NCI-H2081 treated with DMSO at 0.1 percent for 48 hours (cell line): ENCODE measurements around the gene SLC38A10.

Source experiments
- DNase-seq: peaks from one replicate; lab custom pipeline; 2025; lab: John Stamatoyannopoulos, UW

SLC38A10 gene

DNA sequence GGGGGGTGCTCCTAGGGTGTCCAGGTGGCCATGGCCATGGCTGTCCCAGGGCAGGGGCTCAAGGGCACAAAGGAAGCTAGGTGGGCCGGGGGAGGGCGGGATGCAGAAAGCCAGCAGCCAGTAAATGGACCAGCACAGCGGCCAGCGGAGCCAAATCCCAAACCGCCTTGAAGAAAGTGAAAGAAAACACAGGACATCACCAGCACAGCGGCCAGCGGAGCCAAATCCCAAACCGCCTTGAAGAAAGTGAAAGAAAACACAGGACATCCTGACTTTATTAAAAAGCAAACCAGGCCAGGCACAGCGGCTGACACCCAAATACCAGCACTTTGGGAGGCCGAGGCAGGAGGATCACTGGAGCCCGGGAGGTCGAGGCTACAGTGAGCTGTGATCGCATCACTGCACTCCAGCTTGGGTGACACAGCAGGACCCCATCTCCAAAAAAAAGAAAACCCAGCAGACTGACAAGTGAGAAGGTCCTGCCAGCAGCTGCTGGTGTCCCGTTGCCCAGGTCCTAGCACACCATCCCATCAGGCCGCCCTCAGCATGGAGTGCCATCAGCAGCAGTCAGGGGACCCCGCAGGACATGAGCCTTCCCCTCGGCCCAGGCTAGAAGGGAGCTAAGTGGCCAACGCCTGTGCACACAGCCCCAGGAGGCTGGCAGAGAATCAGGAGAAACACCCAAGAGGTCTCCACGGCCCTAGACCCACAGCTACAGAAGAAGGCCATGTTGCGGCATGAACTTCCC, 17.0 kb downstream of the SLC38A10 start:
- DNase-seq = no peak

DNA sequence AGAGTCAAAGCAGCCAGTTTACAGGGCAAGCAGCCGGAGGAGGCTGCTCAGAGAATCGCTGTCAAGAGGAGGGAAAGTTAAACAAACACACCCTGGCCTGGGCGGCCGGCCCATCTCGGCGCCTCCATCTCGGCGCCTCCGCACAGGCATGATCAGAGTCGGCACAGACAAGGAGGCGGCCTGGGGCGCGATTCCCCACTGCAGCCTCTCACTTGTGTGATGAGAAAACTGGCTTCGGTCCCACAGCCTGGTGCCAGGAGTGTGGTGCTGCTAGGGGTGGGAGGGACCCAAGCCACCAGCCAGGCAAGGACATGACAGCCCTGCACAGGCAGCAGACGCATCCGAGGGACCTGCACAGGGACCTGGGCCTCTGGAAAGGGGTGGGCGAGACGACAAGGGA, 17.7 kb downstream of the SLC38A10 start:
- DNase-seq = no peak

DNA sequence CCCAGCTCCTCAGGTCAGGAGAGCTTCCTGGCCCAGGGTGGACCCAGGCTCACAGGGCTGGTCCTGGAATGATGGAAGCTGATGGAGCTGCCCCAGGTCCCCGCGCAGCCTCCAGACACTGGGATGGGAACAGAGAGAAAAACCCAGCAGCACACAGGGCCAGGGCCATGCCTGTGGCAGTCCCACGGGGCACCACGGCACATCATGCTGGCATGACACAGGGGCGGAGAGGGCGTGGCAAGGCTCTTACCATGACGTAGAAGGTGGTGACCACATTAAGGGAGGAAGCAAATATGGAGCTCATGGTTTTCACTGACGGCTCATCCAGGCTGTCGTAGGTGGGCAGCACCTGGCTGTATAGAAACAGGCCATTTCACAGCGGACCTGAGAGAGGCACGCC, 18.3 kb downstream of the SLC38A10 start:
- DNase-seq = no peak

DNA sequence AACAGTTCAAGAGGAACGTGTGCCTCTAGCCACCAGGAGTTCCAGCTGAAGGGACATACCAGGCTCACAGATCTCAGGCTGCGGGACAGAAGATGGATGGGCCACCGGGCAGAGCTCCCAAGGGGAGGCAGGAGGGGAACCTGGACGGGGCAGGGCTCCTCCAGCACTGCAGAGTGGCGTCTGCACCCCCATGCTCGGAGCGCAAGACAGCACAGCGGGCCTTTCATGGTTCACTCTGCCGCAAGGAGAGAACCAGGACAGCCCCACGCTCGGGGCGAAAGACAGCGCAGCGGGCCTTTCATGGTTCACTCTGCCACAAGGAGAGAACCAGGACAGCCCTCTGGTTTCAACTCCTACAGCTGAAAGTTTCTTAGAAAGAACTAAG, 20.6 kb downstream of the SLC38A10 start:
- DNase-seq = no peak

DNA sequence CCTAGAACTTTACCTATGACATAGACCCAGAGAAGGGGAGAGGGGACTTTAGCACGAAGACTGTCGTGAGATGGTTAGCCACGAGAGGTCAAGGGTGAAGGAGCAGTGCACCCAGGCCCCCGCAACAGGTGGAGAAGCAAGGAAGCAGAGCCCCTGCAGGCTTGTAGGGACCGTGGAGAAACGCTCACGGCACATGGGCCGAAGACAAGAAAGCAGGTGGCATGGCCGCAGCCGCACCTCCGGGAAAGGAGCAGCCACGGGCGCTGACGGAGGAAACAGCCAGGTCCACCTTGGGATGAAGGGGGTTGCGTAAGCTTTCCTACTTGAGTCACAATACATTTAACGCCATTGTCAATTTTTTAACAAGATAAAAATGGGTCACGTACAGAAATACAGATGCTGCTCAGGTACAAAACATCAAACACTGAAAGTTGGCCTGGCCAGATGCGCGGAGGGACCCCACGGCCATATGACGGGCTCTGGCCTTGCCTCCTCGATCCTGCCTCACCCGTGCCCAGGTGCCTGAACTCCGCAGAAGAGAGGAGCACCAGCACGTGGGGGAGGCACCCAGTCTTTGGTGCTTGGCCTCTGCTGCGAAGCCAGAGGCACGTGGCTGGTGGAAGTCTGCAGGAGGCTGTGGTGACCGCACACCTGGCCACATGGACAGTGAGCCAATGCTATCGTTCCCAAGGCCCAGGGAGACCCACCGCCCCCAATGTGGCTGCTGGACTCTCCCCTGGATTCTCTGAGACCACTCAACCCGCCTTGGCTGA, 21.2 kb downstream of the SLC38A10 start:
- DNase-seq = no peak

DNA sequence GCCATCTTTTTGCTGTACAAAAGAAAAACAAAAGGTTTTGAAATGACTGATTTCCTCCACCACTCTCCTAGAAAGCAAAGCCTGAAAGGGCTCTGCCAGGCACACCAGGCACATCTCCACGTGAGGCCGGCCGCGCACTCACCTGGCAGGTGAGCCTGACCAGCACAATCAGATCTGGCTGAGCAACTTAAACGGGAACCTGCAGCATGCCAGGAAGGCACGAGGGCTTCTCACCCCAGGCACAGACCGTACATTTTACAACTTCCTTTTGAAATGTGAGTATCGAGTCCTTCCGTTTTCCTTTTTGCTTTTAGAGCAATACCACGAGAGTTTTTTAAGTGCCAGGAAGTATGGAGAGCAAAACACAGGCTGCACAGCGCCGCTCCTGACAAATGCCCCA, 22.5 kb downstream of the SLC38A10 start:
- DNase-seq = no peak

DNA sequence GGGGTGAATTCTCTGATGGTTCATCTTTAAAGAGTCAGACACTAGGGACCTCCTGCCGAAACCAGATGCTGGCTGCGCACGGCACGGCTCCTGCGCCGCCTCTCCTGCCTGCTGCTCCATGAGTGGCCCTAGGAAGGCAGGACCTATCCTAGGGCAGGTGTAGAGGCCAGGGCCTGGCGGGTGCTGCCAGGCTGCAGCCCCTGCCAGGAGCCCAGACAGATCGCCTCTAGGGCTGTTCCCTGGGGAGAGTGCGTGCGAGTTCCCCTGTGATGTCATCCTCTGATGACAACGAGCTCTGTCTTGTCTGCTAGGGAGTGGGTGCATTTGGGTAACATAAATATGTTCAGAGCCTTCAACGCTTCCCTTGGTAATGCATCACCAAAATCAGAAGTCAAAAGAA, 23.9 kb downstream of the SLC38A10 start:
- no peak for DNase-seq

DNA sequence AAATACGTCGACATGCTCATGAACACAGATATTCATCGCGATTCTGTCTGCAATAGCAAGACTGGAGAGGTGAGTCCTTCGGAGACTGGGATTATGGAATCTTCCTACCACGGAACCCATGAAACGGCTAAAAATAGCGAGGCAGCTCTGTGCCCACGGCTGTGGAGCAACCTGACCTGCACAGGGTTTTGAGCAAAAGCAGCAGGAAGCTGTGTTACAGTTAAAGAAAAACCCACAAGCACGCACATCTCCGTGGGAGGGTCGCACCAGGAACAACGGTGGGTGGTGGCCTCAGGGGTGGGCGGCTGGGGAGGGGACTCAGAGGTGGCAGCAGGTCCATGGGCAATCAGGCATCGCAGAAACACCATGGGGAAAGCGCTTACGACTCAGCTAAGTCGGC, 24.8 kb downstream of the SLC38A10 start:
- DNase-seq = no peak

DNA sequence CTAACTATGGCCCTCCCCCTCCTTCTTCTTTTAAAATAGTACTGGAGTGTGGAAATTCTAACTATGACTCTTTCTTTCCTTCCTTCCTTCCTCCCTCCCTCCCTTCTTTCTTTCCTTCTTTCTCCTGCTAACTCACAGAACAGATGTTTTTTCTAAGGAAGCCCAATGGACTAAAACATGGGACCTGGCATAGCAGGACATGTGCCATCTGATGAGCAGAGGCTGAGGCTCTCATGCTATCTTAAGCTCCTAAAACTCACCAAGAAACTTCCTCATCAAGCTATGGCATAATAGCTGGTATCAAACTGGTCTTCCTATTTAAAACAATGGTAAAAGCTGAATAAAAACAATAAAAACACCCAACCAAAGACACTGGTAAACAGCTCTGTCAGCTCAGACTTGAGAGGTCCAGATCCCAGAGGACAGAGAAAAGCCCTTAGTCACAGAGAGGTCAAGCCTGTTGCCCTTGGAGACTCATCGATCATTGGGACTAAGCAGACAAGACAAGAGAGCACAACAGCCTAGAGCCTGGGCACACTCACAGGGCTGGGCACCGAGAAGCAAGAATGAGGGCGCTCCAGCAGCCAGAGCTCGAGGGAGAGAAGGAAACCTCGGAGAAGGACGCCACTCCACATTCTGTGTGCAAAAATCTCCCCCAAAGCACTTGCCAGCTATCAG, 27.6 kb downstream of the SLC38A10 start:
- DNase-seq = no peak

DNA sequence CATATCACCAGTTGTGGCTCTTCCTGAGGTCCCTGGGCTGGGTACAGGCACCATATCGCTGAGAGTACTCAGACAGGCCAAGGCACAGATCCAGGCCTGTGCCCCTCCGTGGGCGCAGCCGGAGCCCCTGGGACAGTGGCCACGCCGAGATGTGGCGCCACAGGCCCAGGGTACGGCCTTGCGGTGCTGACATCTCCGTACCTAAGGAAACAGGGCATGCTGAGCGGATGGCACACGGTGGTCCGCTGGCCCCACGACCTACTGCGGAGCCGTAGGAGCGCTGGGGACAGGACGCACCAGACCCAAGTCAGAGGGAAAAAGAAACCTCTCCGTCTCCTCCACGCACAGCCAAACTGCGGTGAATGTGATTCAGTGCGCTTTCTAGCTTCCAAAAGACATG, 29.5 kb downstream of the SLC38A10 start:
- no peak for DNase-seq

DNA sequence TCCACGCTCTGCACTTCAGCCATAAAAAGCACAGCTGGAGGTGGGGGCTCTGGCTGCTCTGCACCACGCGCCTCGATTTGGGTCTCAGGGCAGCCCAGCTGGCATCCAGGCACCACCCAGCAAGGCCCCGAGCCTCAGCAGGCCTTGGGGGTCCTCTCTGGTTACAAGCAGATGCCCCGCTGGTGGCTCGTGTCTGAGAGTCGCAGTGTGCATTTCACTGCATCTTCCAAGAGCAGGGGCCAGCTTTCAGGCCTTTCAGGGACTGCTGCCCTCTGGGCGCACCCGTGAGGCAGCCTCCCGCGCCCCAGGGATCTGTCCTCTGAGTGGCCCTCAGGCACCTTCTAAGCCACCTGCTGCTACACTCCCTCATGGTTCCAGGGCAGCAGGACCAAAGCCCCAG, 30.5 kb downstream of the SLC38A10 start:
- no peak for DNase-seq

DNA sequence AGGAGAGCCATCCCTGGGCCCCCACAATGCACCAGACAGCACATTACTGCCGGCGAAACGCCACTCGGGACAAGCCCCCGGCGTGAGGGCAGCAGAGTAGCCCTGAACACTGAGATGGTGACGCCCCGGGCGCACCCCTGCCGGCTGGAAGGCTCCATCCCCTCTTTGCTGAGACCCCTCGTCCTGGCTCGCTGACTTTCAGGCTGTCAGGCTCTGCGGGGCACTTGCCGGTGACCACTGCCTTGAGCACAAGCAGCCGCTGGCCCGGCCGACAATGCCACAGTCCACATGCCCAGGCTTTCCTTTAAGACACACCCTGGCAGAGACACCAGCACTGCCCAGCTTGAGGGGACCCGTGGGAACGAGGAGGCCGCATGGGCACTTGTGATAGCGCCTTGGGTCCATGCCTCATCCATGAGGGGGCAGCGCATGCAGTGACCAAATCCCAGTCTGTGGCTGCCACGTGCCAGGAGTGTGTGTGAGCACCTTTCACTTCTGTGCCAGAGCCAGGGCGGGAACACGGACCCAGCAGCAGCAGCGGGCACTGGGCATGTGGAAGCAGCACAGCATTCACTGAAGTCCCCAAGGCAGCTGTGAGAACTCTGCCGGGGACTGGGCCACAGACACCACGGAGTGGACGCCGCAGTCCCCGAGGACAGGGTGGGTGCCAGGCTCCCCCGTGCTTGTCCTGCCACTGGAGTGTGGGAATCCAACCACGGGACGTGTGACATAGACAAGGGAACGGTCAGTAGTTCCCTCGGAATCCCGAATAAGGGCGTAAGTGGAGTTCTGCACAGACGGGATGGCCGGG, 31.5 kb downstream of the SLC38A10 start:
- DNase-seq = no peak

DNA sequence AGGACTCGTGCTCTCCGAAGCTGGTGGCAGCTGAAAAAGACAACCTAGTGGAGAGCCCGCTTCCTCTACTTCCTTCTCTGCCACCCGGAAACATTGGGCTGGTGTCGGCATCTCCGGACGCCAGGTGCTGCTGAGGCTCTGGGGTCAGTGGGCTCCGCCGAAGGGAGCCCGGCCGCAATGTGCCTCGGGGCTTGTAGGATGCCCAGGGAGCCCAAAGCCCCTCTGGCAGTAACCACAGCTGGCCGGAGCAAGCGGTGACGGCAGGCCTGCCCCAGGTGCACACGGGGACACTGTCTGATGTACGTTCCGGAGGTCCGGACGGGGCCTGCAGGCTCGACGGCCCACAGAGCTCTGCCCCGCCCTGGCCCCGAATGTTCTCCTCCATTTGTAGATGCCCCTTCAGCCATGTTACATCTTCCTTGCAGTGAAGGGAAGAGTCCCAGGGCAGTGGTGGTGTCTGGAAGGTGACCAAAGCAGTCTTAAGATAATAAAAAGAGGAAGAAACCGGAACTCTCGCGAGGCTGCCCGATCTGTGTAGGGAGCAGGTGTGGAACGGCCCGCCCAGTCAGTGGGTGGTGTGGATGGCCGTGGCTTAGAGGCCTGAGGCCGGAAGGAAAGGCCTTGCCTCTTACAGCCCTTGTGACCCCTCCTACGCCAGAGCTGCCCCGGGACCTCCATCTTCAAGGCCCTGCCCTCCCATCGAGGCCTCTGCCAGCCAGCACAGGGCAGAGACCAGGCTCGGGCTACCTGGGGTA, 33.3 kb downstream of the SLC38A10 start:
- no peak for DNase-seq

DNA sequence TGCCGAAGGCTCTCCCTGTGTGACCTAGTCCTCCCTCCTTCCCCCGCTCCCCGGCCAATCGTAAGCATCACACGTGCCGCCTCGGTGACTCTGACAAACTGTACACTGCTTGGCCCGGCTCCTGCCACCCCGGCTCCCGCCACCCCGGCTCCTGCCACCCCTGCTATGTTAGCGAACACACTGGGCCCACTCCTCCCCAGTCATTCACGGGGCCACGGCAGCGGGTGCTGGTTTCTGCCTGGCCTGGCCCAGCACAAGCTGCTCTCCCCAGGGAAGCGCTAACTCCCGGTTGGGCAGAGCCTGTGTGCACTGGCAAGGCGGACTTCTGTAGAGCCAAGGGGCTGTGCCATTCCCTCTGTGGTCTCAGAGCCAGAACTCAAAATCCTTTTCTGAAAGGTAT, 34.0 kb downstream of the SLC38A10 start:
- no peak for DNase-seq

DNA sequence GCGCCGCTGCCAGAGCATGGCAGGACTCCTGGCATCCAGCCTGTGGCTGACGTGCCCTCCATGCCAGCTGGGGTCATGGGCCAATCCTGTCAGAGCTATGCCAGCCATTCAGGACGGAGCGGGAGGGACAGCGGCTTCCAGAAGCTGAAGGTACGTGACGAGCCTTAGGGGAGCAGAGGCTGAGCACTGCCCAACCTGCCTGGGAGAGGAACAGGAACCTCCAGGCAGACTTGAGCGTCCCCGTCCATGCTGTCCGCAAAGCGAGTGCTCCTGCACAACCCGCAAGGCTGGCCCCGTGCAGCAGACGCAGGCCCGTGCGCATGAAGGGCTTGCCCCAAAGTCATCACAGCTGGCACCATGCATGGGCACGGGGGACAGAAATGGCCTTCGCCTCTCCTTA, 34.5 kb downstream of the SLC38A10 start:
- no peak for DNase-seq

DNA sequence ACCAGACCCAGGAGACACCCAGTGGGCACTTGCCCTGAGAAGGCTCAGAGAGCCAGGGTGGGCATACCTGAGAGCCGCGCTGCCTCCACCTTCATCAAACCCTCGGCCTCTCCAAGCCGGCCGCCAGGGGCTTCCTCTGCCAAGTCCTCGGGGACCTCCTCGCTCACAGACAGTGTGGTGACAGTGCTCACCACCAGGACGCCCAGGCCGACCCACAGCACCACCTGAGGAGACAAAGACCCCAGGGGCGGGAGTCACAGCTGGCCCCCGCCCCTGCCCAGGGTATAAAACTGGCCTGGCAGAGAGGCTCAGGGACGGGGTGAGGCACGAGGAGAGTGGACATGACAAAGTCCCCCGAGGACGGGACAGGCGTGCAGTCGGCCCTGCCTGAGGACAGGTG, 34.9 kb downstream of the SLC38A10 start:
- DNase-seq = no peak

DNA sequence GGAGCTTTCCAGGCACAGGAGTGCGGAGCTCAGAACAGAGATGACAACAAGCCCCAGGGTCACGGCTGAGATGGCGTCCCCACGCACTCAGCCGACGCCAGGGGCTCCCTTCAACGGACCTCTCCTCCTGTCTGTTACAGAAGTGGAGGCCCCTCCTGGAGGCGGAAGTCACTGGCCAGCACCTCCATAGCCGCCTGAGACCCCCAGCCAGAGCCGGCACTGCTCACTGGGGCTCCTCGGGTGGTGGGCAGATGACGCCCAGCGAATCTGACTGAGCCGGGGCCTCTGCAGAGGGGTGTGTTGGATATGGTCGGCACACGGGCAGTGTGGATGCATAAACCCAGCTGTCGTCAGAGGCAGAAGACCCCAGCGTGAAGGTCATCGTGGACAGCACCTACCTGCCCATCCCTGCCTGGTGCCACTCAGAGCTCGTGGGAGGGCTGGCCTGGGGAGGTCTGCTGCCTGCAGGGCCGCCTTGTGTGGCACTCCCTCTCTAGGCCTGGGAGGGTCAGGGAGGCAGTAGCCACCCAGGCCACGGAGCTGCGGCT, 36.0 kb downstream of the SLC38A10 start:
- no peak for DNase-seq

DNA sequence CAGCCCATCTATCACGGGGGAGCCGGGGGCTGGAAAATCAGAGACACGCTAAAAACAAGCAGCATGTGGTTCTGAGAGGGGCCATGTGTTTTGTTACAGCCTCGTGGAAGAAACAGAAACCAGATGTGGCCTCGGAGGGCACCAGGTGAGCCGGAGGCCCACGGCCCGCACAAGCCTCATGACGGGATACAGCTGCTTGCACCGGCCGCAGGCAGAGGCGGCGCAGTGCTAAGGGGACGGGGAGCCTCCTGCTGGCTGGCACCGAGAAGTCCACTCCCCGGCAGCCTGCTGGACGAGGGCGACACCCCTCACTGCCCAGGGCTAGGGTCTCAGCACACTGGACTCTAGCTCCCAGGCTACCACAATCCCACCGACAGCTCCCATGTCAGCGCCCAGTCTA, 36.8 kb downstream of the SLC38A10 start:
- no peak for DNase-seq

DNA sequence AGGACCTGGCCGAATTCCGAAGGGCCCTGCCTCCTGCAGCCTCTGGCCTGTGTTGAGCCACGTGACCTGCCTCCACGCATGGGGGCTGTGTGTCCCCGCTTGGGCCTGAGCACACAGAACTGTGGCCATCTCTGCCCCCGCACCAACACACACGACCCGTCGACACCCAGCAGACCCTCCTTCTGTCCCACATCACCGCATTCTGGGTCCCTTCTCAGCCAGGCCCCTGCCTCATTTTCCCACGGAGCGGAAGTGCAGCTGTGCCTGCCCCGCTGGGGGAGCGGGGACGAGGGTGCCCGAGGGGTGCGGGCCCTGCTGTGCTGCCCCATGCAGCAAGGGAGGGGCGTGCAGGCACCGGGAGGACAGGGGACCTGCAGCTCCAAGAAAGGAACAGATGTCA, 37.6 kb downstream of the SLC38A10 start:
- no peak for DNase-seq

DNA sequence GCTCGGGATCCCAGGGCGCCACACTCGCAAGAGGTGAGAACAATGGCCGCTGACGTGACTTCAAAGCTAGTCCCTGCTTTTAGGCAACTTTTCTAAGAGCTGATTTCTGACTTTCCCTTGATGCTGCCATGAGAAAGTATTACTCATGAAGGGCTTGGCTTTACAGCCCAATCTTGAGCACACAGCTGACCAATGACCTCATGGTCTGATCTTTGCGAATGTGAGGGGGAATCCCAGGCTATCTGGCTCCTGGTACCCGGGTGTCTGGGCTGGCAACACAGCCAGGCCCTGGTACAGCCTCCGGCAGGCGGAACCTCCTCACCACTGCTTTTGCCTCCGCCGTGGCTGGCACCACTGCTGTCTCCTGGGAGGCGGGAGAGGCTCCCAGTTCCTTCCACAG, 38.5 kb downstream of the SLC38A10 start:
- DNase-seq = no peak
